Psoas muscle (tissue), 8 donors: Measurements from ENCODE around the gene LSAMP. TPM values are rescaled to one million over a fixed set of nuclear protein-coding genes. Genes with fewer than 3 reads are reported as not detected.

Source experiments
- ATAC-seq, 4 donors: fragments of 200-7000 bp; cut with Tn5 transposase; one replicate each; pipeline ENCODE4 v1.9.1; 2020; ENCODE audit warnings: moderate library complexity in 3 of 4, mild to moderate bottlenecking in 2 of 4
- DNase-seq, 2 donors: peaks; one replicate each; pipeline ENCODE4 v3.0.0-alpha.2; 2020
- H3K27ac ChIP-seq: fragments of 200-600 bp; one replicate; pipeline ENCODE4 v1.8.0; 2022
- H3K27me3 ChIP-seq, 3 donors: fragments of 200-600 bp in 1 of 3; one replicate each; pipeline versions ENCODE4 v1.6.1 to v1.8.0; 2013 to 2022; ENCODE audit warnings: low read length in 2 of 3, mild to moderate bottlenecking in 2 of 3, moderate library complexity in 1 of 3; ENCODE audit not compliant: insufficient read depth in 3 of 3
- H3K36me3 ChIP-seq, 2 donors: fragments of 200-600 bp in 1 of 2; one replicate each; pipeline versions ENCODE4 v1.6.1 to v1.8.0; 2013 to 2022; ENCODE audit warnings: low read depth in 1 of 2, mild to moderate bottlenecking in 1 of 2, moderate library complexity in 1 of 2; ENCODE audit not compliant: insufficient read depth in 1 of 2
- H3K4me1 ChIP-seq: fragments of 200-600 bp; one replicate; pipeline ENCODE4 v1.8.0; 2022
- H3K4me3 ChIP-seq: fragments of 200-600 bp; one replicate; pipeline ENCODE4 v1.8.0; 2022; ENCODE audit warnings: mild to moderate bottlenecking
- H3K9me3 ChIP-seq: fragments of 200-600 bp; one replicate; pipeline ENCODE4 v1.8.0; 2022
- WGBS, 3 donors: extraction: QIAGEN DNeasy Blood & Tissue Kit; methylation state at CpG; one replicate each; pipeline versions ENCODE4 v1.1.6 to v1.1.7; 2013; 5-methylcytosine and 5-hydroxymethylcytosine counted together
- intact Hi-C, 2 donors: fragments of 100-400 bp; cut with DNase I; formaldehyde crosslinking; loops; one replicate each; pipeline versions ENCODE4 v1.11.0 to v1.14.2; 2022
- polyA plus RNA-seq, 3 donors: library from polyadenylated mRNA; stranded (reverse); fragments of 200-250 nt; gene quantifications; one replicate each; pipeline ENCODE4 v1.2.3, GENCODE V29; 2013
- total RNA-seq, 4 donors: library from RNA; stranded (reverse); fragmentation: NEBNext Ultra II Directional in 2 of 4; extraction: Animal tissue kit (Norgen Biotek cat#: 25700) in 2 of 4; gene quantifications; one replicate each; pipeline versions ENCODE4 v1.2.1 to v1.2.4, GENCODE V29; 2021 to 2023
- TF ChIP-seq, protein P1 (sequence below): fragments of 200-600 bp; IDR thresholded peaks from one replicate; pipeline ENCODE4 v1.8.0; 2022; ENCODE audit warnings: antibody characterized with exemption
- donor health status: healthy with polysubstance abuse.
- donor health status: DM: no; HTN: no; CAD: no; lungs with moderate emphysema.
- donor health status: Bipolar disorder and iron deficiency.
- donor health status: healthy.
- donor health status: DM: yes; HTN: yes; CAD: no.
- donor health status: DM: no; HTN: no; CAD: no.
- donor health status: DM: no; HTN: no; CAD: no.
- donor health status: DM: yes; HTN: yes; CAD: no.

Gene LSAMP
- total and polyA plus RNA-seq, 7 donors = 0.01 to 0.17 (median 0.04) TPM; not detected in 4

DNA sequence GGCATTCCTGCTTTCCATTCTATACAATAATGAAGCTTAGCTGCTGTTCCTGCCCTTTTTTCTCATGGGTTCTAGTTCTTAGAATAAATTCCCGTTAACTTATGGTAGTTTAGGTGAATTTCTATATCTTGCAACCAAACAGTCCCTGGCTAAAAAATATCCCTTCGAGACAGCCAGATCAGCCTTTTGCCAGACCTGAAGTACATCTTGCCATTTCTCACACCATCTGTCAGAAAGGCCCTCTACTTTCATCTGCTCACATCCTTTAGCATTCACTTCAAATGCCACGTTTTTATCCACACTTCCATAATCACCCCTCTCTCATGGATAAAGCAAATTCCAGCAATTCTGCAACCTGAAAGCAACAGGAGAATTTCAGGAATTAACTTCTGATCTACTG, 676.6 kb downstream of the LSAMP start:
- intact Hi-C loops = no loop called here
- ATAC-seq = no peak
- DNase-seq = no peak
- WGBS, 3 donors = 62 to 73% (median 66%) methylated on average over 3 of the region's 3 CpGs
- TF ChIP-seq, protein P1, sequence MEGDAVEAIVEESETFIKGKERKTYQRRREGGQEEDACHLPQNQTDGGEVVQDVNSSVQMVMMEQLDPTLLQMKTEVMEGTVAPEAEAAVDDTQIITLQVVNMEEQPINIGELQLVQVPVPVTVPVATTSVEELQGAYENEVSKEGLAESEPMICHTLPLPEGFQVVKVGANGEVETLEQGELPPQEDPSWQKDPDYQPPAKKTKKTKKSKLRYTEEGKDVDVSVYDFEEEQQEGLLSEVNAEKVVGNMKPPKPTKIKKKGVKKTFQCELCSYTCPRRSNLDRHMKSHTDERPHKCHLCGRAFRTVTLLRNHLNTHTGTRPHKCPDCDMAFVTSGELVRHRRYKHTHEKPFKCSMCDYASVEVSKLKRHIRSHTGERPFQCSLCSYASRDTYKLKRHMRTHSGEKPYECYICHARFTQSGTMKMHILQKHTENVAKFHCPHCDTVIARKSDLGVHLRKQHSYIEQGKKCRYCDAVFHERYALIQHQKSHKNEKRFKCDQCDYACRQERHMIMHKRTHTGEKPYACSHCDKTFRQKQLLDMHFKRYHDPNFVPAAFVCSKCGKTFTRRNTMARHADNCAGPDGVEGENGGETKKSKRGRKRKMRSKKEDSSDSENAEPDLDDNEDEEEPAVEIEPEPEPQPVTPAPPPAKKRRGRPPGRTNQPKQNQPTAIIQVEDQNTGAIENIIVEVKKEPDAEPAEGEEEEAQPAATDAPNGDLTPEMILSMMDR = no peak
- no peak overlapping the region for H3K4me3 ChIP-seq
- no peaks in the 10 kb centered on the region for H3K36me3 ChIP-seq
- no peaks in the 10 kb centered on the region for H3K9me3 ChIP-seq
- no peaks in the 10 kb centered on the region for H3K4me1 ChIP-seq
- no peak overlapping the region for H3K27ac ChIP-seq
- H3K27me3 ChIP-seq = no peaks in the 10 kb centered on the region

DNA sequence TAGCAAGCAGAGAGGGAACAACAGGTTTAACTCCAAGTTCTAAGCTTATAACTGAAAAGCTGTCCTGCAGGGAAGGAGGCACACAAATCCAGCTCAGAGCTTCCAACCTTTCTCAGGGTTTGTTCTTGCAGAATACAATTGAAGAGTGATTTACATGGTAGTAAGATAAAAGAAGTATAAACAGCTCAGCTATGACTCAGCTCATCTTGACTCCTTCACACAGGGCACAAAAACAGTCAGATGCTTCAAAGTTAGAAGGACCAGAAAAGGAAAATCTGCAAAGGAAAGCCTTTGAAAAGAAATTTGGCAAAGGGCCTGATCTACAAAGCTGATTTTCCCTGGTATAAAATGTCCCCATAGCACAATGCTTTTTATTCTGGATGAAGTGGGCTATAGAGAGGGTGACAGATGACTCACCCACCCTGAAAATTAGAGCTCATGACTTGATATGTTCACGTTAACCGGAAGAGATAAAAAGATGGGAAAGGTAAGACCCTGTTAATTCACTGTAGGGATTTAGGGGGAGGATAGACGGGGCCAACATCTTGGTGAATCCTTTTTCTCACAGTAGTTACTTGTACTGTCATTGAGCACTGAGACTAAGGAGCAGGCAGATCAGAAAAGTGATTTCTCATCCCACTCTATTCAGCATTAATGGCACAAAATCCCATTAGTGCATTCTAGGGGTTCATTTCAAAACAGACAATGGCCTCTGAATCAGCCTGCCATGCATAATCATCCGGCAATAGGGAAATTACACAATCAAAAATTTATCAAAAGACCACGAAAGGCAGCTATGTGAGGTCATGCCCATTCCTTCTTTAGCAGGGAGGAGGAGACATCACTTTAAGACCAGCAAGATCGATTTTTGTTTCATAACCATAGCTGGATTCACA, 678.5 kb downstream of the LSAMP start:
- DNase-seq (no peak), ATAC-seq (no peak)
- Histone ChIP-seq H3K36me3 (no peaks in the 10 kb centered on the region), H3K9me3 (no peaks in the 10 kb centered on the region), H3K4me3 (no peak overlapping the region), H3K27ac (no peak overlapping the region), H3K27me3 (no peaks in the 10 kb centered on the region), H3K4me1 (no peaks in the 10 kb centered on the region)
- TF ChIP-seq, protein P1 = no peak
- 66 to 77% (median 69%) methylated on average over 6 of the region's 6 CpGs for WGBS, 3 donors
- intact Hi-C loops = no loop called here

DNA sequence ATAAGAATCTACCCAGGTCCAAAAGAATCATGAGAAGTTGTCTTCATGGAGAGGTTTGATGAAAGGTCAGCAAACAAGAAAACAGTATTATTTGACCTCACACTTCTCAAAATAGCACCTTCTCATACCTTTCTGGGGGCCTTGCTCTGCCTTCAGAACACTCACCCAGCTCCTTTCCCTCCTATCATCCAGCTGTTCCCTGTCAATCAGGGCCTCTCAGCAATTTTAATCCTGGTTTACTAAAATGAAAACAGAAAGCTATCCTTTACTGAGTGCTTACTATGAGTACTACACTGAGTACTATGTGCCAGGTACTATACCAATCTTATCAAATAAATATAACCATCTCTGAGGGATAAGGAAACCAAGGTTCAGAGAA, 683.4 kb downstream of the LSAMP start:
- Histone ChIP-seq H3K4me1 (no peaks in the 10 kb centered on the region), H3K27me3 (no peaks in the 10 kb centered on the region), H3K4me3 (no peak overlapping the region), H3K9me3 (no peaks in the 10 kb centered on the region), H3K36me3 (no peaks in the 10 kb centered on the region), H3K27ac (no peak overlapping the region)
- ATAC-seq (peak in 3 of 4 donors; percentile 16 to 60 (median 57)), DNase-seq (no peak)
- intact Hi-C loops = no loop called here
- TF ChIP-seq, protein P1 = no peak

DNA sequence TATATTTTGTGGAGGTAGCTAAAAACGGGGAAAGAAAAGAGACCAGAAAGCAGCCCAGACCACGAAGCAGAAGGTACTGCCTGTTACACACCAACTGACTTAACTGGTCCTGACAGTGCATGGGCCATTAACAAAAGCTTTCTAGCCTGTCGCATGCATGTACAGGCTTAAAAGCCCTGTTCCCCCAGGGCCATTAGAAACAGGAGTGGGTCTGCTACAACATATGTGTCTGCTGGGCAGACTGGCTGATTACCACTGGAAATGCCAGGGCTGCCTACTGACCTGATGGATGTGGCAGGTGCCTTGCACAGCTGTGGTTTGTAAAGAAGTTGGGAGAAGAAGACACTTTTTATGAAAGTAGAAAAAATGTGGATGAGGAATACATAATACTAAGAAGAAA, 684.6 kb downstream of the LSAMP start:
- intact Hi-C loops = no loop called here

More for the DNA sequence above, 684.6 kb downstream of the LSAMP start:
- no peaks in the 10 kb centered on the region for H3K36me3 ChIP-seq
- H3K4me3 ChIP-seq = no peak overlapping the region
- 50 to 69% (median 54%) methylated on average over 3 of the region's 3 CpGs for WGBS, 3 donors
- H3K9me3 ChIP-seq = no peaks in the 10 kb centered on the region
- no peak for ATAC-seq
- no peaks in the 10 kb centered on the region for H3K27me3 ChIP-seq
- no peaks in the 10 kb centered on the region for H3K4me1 ChIP-seq
- H3K27ac ChIP-seq = no peak overlapping the region
- DNase-seq = no peak
- TF ChIP-seq, protein P1 = no peak
